Measurements from ENCODE around the gene CCDC136. TPM values are rescaled to one million over a fixed set of nuclear protein-coding genes. Genes with fewer than 3 reads are reported as not detected.

Gene CCDC136
- polyA plus RNA-seq, 1 of the 3 experiments (the other 2 are of a cell fraction) = 48.4 TPM

DNA sequence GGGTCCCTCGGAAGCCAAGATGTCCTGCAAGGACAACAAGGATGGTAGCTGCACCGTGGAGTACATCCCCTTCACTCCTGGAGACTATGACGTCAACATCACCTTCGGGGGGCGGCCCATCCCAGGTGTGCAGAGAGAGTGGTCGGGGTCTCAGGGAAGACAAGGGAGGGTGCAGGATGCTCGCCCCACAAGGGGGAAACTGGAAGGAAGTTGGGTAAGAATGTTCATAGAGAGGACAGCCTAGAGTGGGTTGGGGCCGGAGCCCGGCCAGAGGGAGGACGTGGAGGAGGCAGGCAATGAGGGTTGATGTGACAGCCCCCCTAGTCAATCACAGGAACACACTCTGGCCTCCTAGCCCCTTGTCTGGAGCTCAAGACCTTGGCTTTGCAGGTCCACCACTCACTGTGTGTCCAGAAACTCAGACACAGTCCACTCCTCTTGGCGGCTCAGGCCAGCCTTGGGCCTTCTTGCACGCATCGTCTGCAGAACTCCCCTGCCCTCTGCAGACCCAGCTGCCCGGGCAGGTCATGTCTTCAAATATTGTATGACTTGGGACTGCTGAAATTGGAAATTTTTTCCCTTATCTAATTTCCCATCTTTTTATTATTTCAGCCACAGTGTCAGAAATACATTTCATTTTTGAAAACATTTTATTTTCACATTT lies 55.1 kb downstream of the CCDC136 start (continued):
- no peak for TF ChIP-seq RXRA (IDR thresholded peaks at IDR 0.05; ENCODE audit: borderline replicate concordance, low read depth)
- TF ChIP-seq, protein P1, sequence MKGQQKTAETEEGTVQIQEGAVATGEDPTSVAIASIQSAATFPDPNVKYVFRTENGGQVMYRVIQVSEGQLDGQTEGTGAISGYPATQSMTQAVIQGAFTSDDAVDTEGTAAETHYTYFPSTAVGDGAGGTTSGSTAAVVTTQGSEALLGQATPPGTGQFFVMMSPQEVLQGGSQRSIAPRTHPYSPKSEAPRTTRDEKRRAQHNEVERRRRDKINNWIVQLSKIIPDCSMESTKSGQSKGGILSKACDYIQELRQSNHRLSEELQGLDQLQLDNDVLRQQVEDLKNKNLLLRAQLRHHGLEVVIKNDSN (IDR thresholded peaks at IDR 0.05; ENCODE audit: borderline replicate concordance, low read depth) = no peak
- no peak for TF ChIP-seq TAF1 (IDR thresholded peaks at IDR 0.05; ENCODE audit: borderline replicate concordance, low read depth, low read length)

DNA sequence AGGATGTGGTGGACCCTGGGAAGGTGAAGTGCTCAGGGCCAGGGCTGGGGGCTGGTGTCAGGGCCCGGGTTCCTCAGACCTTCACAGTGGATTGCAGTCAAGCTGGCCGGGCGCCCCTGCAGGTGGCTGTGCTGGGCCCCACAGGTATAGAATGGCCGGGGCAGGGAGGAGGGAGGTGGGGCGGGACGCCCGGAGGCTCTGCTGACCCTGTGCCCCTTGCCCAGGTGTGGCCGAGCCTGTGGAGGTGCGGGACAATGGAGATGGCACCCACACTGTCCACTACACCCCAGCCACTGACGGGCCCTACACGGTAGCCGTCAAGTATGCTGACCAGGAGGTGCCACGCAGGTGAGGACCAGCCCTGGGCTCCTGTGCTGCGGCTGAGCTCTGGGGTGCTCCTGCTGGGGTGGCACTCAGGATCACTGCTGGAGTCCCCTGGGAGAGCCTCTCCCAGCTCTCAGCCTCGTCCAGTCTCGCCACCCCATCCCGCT lies 56.0 kb downstream of the CCDC136 start:
- ChIA-PET CTCF (interaction anchor here (0.7 to 1.7 kb wide), 3 partner anchors 15 to 36 kb away, joined by 4 to 5 read pairs (median 4); partner anchors contain the start of gene ATP6V1F), POLR2A (no interaction called here)
- H3K9ac ChIP-seq = no peak overlapping the region
- 0 out of 2 replicates have a peak, but pooled peaks cover 3% of the 10 kb centered on the region for H3K79me2 ChIP-seq (ENCODE audit: insufficient read depth)
- H3K4me2 ChIP-seq = no peak overlapping the region
- peaks cover 40% of the 10 kb centered on the region; the same call in 1 of the 2 replicates for H4K20me1 ChIP-seq (ENCODE audit: insufficient read depth)
- DNase-seq = no peak
- TF ChIP-seq, protein P2, sequence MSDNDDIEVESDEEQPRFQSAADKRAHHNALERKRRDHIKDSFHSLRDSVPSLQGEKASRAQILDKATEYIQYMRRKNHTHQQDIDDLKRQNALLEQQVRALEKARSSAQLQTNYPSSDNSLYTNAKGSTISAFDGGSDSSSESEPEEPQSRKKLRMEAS (IDR thresholded peaks at IDR 0.05; ENCODE audit: low read depth) = no peak
- no peak for TF ChIP-seq EZH2phosphoT487 (IDR thresholded peaks at IDR 0.05; ENCODE audit: borderline replicate concordance, low read depth)
- TF ChIP-seq ELF1 (IDR thresholded peaks at IDR 0.05) = no peak
- TF ChIP-seq NRF1 (IDR thresholded peaks at IDR 0.05; ENCODE audit: low read depth, low read length) = no peak
- no peak for TF ChIP-seq RFX5 (IDR thresholded peaks at IDR 0.05; ENCODE audit: low read length)
- no peak for TF ChIP-seq TCF12 (IDR thresholded peaks at IDR 0.05)
- TF ChIP-seq, protein P1 (IDR thresholded peaks at IDR 0.05; ENCODE audit: borderline replicate concordance, low read depth) = no peak
- TF ChIP-seq MEF2A (IDR thresholded peaks at IDR 0.05; ENCODE audit: borderline replicate concordance, low read depth) = no peak
- TF ChIP-seq YY1 (IDR thresholded peaks at IDR 0.05; ENCODE audit: low read depth) = no peak
- TF ChIP-seq SIN3A (IDR thresholded peaks at IDR 0.05; ENCODE audit: borderline replicate concordance, low read depth, low read length) = no peak
- TF ChIP-seq TEAD4 (IDR thresholded peaks at IDR 0.05; ENCODE audit: borderline replicate concordance, insufficient read depth) = no peak
- no peak for TF ChIP-seq RCOR1 (IDR thresholded peaks at IDR 0.05; ENCODE audit: low read length)
- TF ChIP-seq POLR2AphosphoS5 (IDR thresholded peaks at IDR 0.05; ENCODE audit: low read depth, low read length) = no peak
- H3F3A ChIP-seq (replicated peaks; ENCODE audit: insufficient read depth) = peaks cover 13% of the 10 kb centered on the region
- H3K4me3 ChIP-seq (ENCODE audit: low read depth in 2 of 2, low read length in 1 of 2) = no peak overlapping the region
- H3K27me3 ChIP-seq (ENCODE audit: insufficient read depth) = no peaks in the 10 kb centered on the region
- no peaks in the 10 kb centered on the region for H3K9me3 ChIP-seq
- H3K4me1 ChIP-seq (ENCODE audit: control insufficient read depth in 1 of 2, insufficient read depth in 2 of 2, low read depth in 1 of 2, low read length in 1 of 2) = no peaks in the 10 kb centered on the region
- WGBS (ENCODE audit: low lambda C conversion rate) = 93% methylated on average over 11 of the region's 17 CpGs
- peaks cover 72 to 90% of the 10 kb centered on the region in 2 experiments for H3K36me3 ChIP-seq (replicated peaks in 1 of 2; ENCODE audit: control insufficient read depth in 1 of 2, insufficient read depth in 2 of 2, low read length in 1 of 2)
- H3K9me2 ChIP-seq = no peaks in the 10 kb centered on the region
- no peak overlapping the region for H2AFZ ChIP-seq (ENCODE audit: low read depth)
- H3K27ac ChIP-seq (ENCODE audit: low read depth in 2 of 2, low read length in 1 of 2) = no peak overlapping the region
